Measurements from ENCODE around the gene EPN3. TPM values are rescaled to one million over a fixed set of nuclear protein-coding genes. Genes with fewer than 3 reads are reported as not detected.

Gene EPN3
- total RNA-seq, 2 experiments from 2014 or later, result not detected

- Histone ChIP-seq H3K4me1 (ENCODE audit: insufficient read depth, low read length) (no peaks in the 10 kb centered on the region), H3K4me3 (ENCODE audit: low read length) (no peak overlapping the region), H3K36me3 (ENCODE audit: insufficient read depth, low read length) (no peaks in the 10 kb centered on the region), H3K9me3 (ENCODE audit: control insufficient read depth in 1 of 2, insufficient read depth in 1 of 2, low read length in 2 of 2) (no peaks in the 10 kb centered on the region), H3K27ac (ENCODE audit: low read depth in 1 of 2, low read length in 2 of 2) (no peak overlapping the region), H3K27me3 (ENCODE audit: control insufficient read depth in 1 of 2, insufficient read depth in 2 of 2, low read length in 2 of 2) (peaks cover 0 to 3% of the 10 kb centered on the region in 2 experiments)
- no peaks in the 10 kb centered on the region for H3K36me3 Mint-ChIP-seq (ENCODE audit: low read depth)
- TF ChIP-seq, protein P1, sequence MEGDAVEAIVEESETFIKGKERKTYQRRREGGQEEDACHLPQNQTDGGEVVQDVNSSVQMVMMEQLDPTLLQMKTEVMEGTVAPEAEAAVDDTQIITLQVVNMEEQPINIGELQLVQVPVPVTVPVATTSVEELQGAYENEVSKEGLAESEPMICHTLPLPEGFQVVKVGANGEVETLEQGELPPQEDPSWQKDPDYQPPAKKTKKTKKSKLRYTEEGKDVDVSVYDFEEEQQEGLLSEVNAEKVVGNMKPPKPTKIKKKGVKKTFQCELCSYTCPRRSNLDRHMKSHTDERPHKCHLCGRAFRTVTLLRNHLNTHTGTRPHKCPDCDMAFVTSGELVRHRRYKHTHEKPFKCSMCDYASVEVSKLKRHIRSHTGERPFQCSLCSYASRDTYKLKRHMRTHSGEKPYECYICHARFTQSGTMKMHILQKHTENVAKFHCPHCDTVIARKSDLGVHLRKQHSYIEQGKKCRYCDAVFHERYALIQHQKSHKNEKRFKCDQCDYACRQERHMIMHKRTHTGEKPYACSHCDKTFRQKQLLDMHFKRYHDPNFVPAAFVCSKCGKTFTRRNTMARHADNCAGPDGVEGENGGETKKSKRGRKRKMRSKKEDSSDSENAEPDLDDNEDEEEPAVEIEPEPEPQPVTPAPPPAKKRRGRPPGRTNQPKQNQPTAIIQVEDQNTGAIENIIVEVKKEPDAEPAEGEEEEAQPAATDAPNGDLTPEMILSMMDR (IDR thresholded peaks at IDR 0.05), result no peak
- DNase-seq (no peak), ATAC-seq (ENCODE audit: poor library complexity) (no peak)
- H3K9me3 Mint-ChIP-seq, result no peaks in the 10 kb centered on the region
- POLR2A ChIA-PET, result no interaction called here
- no peak overlapping the region for H3K27ac Mint-ChIP-seq
- no peaks in the 10 kb centered on the region for H3K4me1 Mint-ChIP-seq (ENCODE audit: low read depth)
- no peak overlapping the region for H3K4me3 Mint-ChIP-seq
- CTCF ChIA-PET, result no interaction called here
- H3K27me3 Mint-ChIP-seq, result peaks cover 32% of the 10 kb centered on the region
- intact Hi-C loops (cut with DNase I, micrococcal nuclease), result no loop called here
Measured at GRCh38 chr17:50580646-50581045, 48.1 kb downstream of the EPN3 start.

DNA sequence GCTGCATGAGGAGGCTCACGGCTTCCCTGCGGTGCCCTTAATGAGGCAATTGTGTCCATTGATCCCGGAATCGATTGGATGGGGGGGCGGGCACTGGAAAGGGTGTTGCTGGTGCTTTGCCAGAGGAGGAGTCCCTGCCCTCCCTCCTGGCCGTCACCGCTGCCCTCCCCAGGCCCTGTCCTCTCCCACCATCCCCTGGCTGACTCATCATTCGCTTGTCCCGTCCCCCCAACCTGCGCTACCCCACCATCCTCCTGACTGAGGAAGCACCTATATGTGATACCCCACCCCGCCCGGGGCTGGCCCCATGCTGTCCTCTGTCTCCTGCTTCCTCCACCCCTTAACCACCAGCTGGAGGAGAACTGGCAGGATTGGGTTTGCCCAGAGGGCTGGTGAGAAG lies 48.8 kb downstream of the EPN3 start:
- DNase-seq, result no peak
- Histone ChIP-seq H3K9me3 (ENCODE audit: control insufficient read depth in 1 of 2, insufficient read depth in 1 of 2, low read length in 2 of 2) (no peaks in the 10 kb centered on the region), H3K27me3 (ENCODE audit: control insufficient read depth in 1 of 2, insufficient read depth in 2 of 2, low read length in 2 of 2) (peaks cover 0 to 3% of the 10 kb centered on the region in 2 experiments), H3K36me3 (ENCODE audit: insufficient read depth, low read length) (no peaks in the 10 kb centered on the region), H3K4me3 (ENCODE audit: low read length) (no peak overlapping the region), H3K4me1 (ENCODE audit: insufficient read depth, low read length) (no peaks in the 10 kb centered on the region), H3K27ac (ENCODE audit: low read depth in 1 of 2, low read length in 2 of 2) (no peak overlapping the region)
- Mint-ChIP-seq H3K27me3 (peaks cover 32% of the 10 kb centered on the region), H3K4me3 (no peak overlapping the region), H3K36me3 (ENCODE audit: low read depth) (no peaks in the 10 kb centered on the region), H3K9me3 (no peaks in the 10 kb centered on the region), H3K4me1 (ENCODE audit: low read depth) (no peaks in the 10 kb centered on the region), H3K27ac (no peak overlapping the region)
- intact Hi-C loops (cut with DNase I, micrococcal nuclease), result no loop called here
- TF ChIP-seq, protein P1 (IDR thresholded peaks at IDR 0.05), result no peak
- ChIA-PET CTCF (no interaction called here), POLR2A (no interaction called here)
- ATAC-seq (ENCODE audit: poor library complexity), result no peak

GRCh38 chr17:50582741-50583140 lies 50.2 kb downstream of the EPN3 start:
- Mint-ChIP-seq H3K9me3 (no peaks in the 10 kb centered on the region), H3K27me3 (peaks cover 21% of the 10 kb centered on the region), H3K4me3 (no peak overlapping the region), H3K27ac (no peak overlapping the region), H3K36me3 (ENCODE audit: low read depth) (no peaks in the 10 kb centered on the region), H3K4me1 (ENCODE audit: low read depth) (no peaks in the 10 kb centered on the region)
- Histone ChIP-seq H3K4me1 (ENCODE audit: insufficient read depth, low read length) (no peaks in the 10 kb centered on the region), H3K9me3 (ENCODE audit: control insufficient read depth in 1 of 2, insufficient read depth in 1 of 2, low read length in 2 of 2) (no peaks in the 10 kb centered on the region), H3K36me3 (ENCODE audit: insufficient read depth, low read length) (no peaks in the 10 kb centered on the region), H3K27ac (ENCODE audit: low read depth in 1 of 2, low read length in 2 of 2) (no peak overlapping the region), H3K4me3 (ENCODE audit: low read length) (no peak overlapping the region), H3K27me3 (ENCODE audit: control insufficient read depth in 1 of 2, insufficient read depth in 2 of 2, low read length in 2 of 2) (peaks cover 0 to 3% of the 10 kb centered on the region in 2 experiments)
- CTCF ChIA-PET, result no interaction called here
- ATAC-seq (ENCODE audit: poor library complexity) (no peak), DNase-seq (no peak)
- intact Hi-C loops (cut with DNase I, micrococcal nuclease), result no loop called here
- TF ChIP-seq, protein P1 (IDR thresholded peaks at IDR 0.05), result no peak
- POLR2A ChIA-PET, result no interaction called here

Measured in CD4-positive, alpha-beta T cell (primary cell).